GM21723 (cell line): Measurements from ENCODE around the gene PTX4.

Source experiments
- ATAC-seq: cut with Tn5 transposase; IDR thresholded peaks from one replicate; pipeline ENCODE4 v1.9.1; 2021; ENCODE audit warnings: mild to moderate bottlenecking, moderate library complexity; ENCODE audit not compliant: unreplicated experiment

The PTX4 gene

DNA sequence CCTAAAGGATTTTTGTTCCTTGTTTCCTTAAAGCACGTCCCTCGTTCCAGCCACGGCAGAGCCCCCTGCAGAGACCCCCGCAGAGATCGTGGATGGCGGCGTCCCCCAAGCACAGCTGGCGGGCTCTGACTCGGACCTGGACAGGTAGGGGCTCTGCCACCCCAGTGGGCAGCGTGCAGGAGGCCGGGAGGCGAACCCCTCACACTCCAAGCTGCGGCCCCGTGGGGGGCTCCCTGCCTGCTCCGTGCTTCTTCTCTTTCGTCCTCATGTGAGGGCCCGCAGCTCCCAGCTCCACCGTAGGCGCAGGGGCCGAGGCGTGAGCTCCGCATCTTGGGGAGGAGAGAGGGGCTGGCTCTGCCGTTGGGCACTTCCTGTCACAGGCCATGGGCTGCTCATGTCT lies 12.9 kb upstream of the PTX4 start:
- ATAC-seq, result no peak

- no peak for ATAC-seq
Measured at GRCh38 chr16:1500465-1501150, 11.9 kb upstream of the PTX4 start.

DNA sequence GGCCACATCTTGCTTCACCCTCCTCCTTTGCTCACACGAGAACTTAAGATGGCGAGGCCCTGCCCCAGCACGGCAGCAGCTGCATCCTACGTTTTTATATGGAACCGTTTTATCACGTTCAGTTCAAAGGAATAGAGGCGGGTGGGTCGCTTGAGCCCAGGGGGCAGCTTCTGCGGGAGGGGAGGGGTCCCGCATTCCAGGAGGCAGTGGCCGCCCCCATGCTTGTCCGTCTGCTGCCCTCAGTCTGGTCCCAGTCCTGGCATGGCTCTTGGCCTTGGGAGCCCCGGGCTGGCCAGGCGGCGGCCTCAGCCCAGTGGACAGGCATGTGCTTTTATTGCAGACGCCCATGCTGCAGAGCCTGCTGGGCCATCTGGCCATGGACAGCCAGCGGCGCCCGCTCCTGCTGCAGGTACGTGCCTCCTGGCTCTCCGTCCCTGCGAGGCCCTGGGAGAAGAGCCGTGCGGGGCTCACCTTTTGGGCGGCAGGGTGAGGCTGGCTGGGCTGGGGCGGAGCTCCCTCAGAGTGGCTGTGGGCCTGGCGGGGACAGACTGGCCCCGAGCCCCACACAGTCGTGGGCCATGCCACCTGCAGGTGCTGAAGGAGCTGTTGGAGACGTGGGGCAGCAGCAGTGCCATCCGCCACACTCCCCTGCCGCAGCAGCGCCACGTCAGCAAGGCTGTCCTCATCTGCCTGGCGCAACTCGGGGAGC lies 11.2 kb upstream of the PTX4 start:
- ATAC-seq, result no peak

- ATAC-seq, result no peak
Measured at GRCh38 chr16:1498899-1499676, 10.3 kb upstream of the PTX4 start.

GRCh38 chr16:1497014-1497598 lies 8.4 kb upstream of the PTX4 start:
- no peak for ATAC-seq

GRCh38 chr16:1496464-1496863 lies 7.7 kb upstream of the PTX4 start:
- ATAC-seq, result no peak

GRCh38 chr16:1495889-1496262 lies 7.1 kb upstream of the PTX4 start:
- ATAC-seq, result no peak

DNA sequence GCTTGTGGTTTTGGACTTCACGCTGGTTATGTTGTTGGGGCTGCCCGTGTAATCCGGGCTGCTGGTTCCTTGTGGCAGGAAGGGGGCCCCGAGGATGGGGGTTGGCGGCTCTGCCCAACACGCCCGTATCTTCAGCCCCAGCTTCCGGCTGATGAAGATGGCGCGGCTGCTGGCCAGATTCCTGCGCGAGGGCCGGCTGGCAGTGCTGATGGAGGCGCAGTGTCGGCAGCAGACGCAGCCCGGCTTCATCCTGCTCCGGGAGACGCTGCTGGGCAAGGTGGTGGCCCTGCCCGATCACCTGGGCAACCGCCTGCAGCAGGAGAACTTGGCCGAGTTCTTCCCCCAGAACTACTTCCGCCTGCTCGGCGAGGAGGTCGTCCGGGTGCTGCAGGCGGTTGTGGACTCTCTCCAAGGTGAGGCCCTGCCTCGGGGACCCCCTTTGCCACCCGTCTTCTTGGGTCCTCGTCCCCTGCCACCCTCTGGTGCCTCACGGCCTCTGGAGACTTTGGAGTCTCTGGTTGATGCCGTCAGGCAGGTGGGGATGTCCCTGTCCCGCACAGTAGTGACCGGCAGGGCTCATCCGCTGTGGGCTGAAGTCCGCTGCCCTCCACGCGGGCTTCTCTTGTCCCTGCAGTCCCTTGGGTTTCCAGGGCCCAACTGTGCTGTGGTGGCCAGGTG lies 6.6 kb upstream of the PTX4 start:
- ATAC-seq, result no peak

GRCh38 chr16:1494711-1495110 lies 6.0 kb upstream of the PTX4 start:
- ATAC-seq, result no peak

- no peak for ATAC-seq
Measured at GRCh38 chr16:1494129-1494640, 5.4 kb upstream of the PTX4 start.

DNA sequence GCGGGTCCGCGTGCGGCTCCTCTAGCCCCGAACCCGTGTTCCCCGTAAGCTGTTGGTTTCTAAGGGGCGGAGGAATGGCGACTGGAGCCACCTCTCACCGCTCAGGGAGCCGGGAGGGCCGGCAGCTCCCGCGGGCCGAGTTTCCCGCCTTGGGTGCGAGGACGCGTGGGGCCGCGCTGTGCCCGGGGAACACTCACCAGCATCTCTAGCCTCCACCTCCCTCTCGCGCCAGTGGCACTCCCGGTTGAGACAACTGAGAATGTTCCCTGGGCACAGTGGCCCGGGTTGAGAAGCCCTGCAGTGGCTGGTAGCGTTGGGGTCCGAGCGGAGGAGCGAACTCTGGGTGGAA lies 5.0 kb upstream of the PTX4 start:
- peak; percentile 15 for ATAC-seq

DNA sequence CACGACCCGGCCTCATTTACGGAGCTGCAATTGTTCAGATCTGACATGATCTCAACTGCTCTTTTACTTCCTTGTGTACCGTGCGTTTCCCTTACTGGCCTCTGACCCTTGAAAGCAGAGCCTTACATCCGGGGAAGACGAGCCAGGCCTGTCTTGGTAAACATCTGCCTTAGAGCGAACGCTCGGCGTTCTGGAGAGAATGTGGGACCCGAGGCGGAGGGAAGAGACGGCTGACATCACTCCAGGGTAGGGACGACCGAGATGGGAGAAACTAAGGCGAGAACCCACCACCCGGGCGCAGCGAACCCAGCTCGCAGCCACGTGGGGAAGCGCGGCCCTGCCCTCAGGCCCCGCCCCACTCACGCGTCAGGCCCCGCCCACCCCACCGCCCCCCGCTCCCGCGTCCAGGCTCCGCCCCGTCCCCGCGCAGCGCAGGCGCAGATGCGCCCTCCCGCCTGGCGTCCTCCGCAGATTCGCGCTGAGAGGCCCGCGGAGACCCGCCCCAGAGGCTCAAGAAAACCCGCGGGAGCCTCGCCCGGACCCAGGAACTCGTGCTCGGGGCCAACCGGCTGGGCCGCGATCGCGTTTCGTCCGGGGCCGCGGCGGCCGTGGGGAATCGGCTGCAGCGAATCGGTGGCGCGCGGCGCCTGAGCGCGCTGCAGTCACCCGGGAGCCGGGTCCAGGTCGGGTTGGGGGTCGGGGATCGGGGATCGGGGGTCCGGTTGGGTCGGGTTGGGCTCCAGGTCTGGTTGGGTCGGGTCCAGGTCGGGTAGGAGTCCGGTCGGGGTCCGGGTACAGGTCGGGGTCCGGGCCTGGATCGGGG lies 4.4 kb upstream of the PTX4 start, which contains the start of gene TELO2:
Gene TELO2, plus strand, starts transcription at position 438 of the 823 bp plus-strand sequence. CDS start 922 bp downstream, outside the sequence.
- peak; percentile 53 for ATAC-seq

DNA sequence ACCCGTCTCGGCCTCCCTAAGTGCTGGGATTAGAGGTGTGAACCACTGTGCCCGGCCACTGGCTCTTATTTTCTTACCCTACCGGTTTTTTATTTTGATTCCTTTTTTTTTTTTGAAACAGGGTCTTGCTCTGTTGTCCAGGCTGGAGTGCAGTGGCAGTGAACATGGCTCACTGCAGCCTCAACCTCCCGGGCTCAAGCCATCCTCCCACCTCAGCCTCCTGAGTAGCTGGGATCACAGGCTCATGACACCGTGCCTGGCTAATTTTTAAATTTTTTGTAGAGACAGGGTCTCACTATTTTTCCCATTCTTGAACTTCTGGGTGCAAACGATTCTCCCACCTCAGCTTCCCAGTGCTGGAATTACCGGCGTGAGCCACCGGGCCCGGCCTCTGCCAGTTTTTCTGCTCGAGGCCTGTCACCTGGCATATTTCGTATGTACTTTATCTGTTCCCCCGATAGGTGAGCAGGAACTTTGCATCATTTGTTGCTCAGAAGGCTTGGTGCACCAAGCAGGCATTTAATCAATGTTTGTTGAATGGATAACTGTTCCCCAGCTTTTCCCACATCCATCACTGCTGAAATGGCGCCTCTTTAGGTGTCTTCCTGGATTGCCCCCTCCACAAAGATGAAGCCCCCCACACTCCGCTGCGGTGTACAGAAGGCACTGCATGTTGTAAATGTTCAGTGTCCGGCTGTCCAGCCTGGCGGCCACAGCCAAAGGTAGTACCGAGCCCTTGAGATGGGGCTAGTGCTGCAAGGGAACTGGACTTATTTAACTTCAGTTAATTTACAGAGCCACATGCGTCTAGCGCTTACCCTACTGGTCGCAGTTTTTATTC lies 3.6 kb upstream of the PTX4 start:
- no peak for ATAC-seq

GRCh38 chr16:1491327-1491726 lies 2.6 kb upstream of the PTX4 start:
- ATAC-seq, result no peak

DNA sequence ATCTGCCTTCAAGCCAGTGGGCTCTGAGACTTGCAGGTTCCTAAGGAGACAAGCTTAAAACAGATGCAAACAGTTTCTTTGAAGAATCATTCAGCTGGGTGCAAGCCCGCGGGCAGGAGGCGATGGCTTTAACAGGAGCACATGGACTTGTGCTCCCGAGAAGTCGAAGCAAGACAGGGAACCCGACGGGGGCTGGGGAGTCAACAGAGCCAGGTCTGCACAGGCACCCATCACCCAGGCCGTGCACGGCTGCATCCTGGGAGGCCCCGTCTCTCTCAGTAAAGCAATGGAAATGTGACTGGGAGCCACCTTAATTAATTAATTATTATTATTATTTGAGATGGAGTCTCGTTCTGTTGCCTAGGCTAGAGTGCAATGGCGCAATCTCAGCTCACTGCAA lies 333 bp upstream of the PTX4 start:
- no peak for ATAC-seq

- ATAC-seq, result no peak
Measured at GRCh38 chr16:1488054-1488601, 616 bp downstream of the PTX4 start.

GRCh38 chr16:1487395-1488053 lies 1.2 kb downstream of the PTX4 start:
- ATAC-seq, result no peak
